ENCODE measurements around the gene BCL2. TPM values are rescaled to one million over a fixed set of nuclear protein-coding genes. Genes with fewer than 3 reads are reported as not detected.

Gene BCL2
- total RNA-seq, 1 donor from 2014 or later = 4.9 TPM

- peaks cover 17% of the 10 kb centered on the region for H3F3A ChIP-seq (ENCODE audit: low read depth)
- no peaks in the 10 kb centered on the region for H3K79me2 ChIP-seq (ENCODE audit: low read depth)
- Mint-ChIP-seq H3K4me3 (no peak overlapping the region), H3K27ac (no peak overlapping the region), H3K4me1 (peaks cover 11% of the 10 kb centered on the region), H3K36me3 (peaks cover 5% of the 10 kb centered on the region), H3K9me3 (no peaks in the 10 kb centered on the region), H3K27me3 (ENCODE audit: insufficient read depth, low read depth) (peaks cover 7% of the 10 kb centered on the region)
- H3K4me1 ChIP-seq = peaks cover 3% of the 10 kb centered on the region
- H3K36me3 ChIP-seq = peaks cover 5% of the 10 kb centered on the region
- no peaks in the 10 kb centered on the region for H4K20me1 ChIP-seq (ENCODE audit: low read depth)
- no peaks in the 10 kb centered on the region for H3K9me3 ChIP-seq (ENCODE audit: low read depth)
- no peak for TF ChIP-seq CTCF (IDR thresholded peaks at IDR 0.05)
- TF ChIP-seq EZH2 (IDR thresholded peaks at IDR 0.05) = no peak
- no peak for TF ChIP-seq EZH2phosphoT487 (IDR thresholded peaks at IDR 0.05)
- DNase-seq (ENCODE audit: low spot score) = no peak
- no peak overlapping the region for H3K27ac ChIP-seq
- no peak overlapping the region for H3K4me2 ChIP-seq
- peaks cover 16% of the 10 kb centered on the region for H3K27me3 ChIP-seq
- H3K9ac ChIP-seq = no peak overlapping the region
- H3K4me3 ChIP-seq = no peak overlapping the region
- no peak overlapping the region for H2AFZ ChIP-seq (replicated peaks)
Observed at GRCh38 chr18:63326011-63326410, 6.4 kb upstream of the BCL2 start.

- Mint-ChIP-seq H3K36me3 (peaks cover under 1% of the 10 kb centered on the region), H3K9me3 (no peaks in the 10 kb centered on the region), H3K27me3 (ENCODE audit: insufficient read depth, low read depth) (peaks cover 6% of the 10 kb centered on the region), H3K27ac (peak overlapping the region; percentile 7), H3K4me1 (peaks cover 13% of the 10 kb centered on the region), H3K4me3 (no peak overlapping the region)
- Histone ChIP-seq H3K27me3 (peaks cover 22% of the 10 kb centered on the region), H3K9me3 (ENCODE audit: low read depth) (no peaks in the 10 kb centered on the region), H2AFZ (replicated peaks) (no peak overlapping the region), H3K4me1 (peaks cover 3% of the 10 kb centered on the region), H3F3A (ENCODE audit: low read depth) (peaks cover 19% of the 10 kb centered on the region), H3K79me2 (ENCODE audit: low read depth) (no peaks in the 10 kb centered on the region), H3K4me3 (no peak overlapping the region), H3K36me3 (no peaks in the 10 kb centered on the region), H4K20me1 (ENCODE audit: low read depth) (no peaks in the 10 kb centered on the region), H3K4me2 (no peak overlapping the region), H3K9ac (no peak overlapping the region), H3K27ac (no peak overlapping the region)
- DNase-seq (ENCODE audit: low spot score) = no peak
- TF ChIP-seq EZH2phosphoT487 (IDR thresholded peaks at IDR 0.05) = no peak
- no peak for TF ChIP-seq CTCF (IDR thresholded peaks at IDR 0.05)
Observed at GRCh38 chr18:63325086-63325686, 5.6 kb upstream of the BCL2 start.

- H3K4me3 ChIP-seq = no peak overlapping the region
- peak; percentile 84 for DNase-seq (ENCODE audit: low spot score)
- H3K36me3 ChIP-seq = no peaks in the 10 kb centered on the region
- no peaks in the 10 kb centered on the region for H3K9me3 Mint-ChIP-seq
- TF ChIP-seq CTCF (IDR thresholded peaks at IDR 0.05) (peak; percentile 87), EZH2 (IDR thresholded peaks at IDR 0.05) (no peak), EZH2phosphoT487 (IDR thresholded peaks at IDR 0.05) (no peak)
- H3K27me3 ChIP-seq = peaks cover 38% of the 10 kb centered on the region
- peaks cover 23% of the 10 kb centered on the region for H3F3A ChIP-seq (ENCODE audit: low read depth)
- no peak overlapping the region for H3K27ac ChIP-seq
- H3K27ac Mint-ChIP-seq = no peak overlapping the region
- peaks cover 10% of the 10 kb centered on the region for H3K27me3 Mint-ChIP-seq (ENCODE audit: insufficient read depth, low read depth)
- H3K36me3 Mint-ChIP-seq = peaks cover 3% of the 10 kb centered on the region
- H3K79me2 ChIP-seq (ENCODE audit: low read depth) = no peaks in the 10 kb centered on the region
- peaks cover 12% of the 10 kb centered on the region for H3K4me1 ChIP-seq
- no peak overlapping the region for H3K4me3 Mint-ChIP-seq
- H3K9me3 ChIP-seq (ENCODE audit: low read depth) = no peaks in the 10 kb centered on the region
- H3K4me1 Mint-ChIP-seq = peaks cover 21% of the 10 kb centered on the region
- H3K9ac ChIP-seq = no peak overlapping the region
- H3K4me2 ChIP-seq = no peak overlapping the region
- H4K20me1 ChIP-seq (ENCODE audit: low read depth) = peaks cover 8% of the 10 kb centered on the region
- H2AFZ ChIP-seq (replicated peaks) = peak overlapping the region; percentile 44
Observed at GRCh38 chr18:63322908-63323634, 3.5 kb upstream of the BCL2 start.
